Peyer's patch (tissue), 4 donors: Measurements from ENCODE around the gene SLC45A3.

Source experiments
- CTCF ChIP-seq, 6 experiments: fragments of 450-650 bp in 4 of 6; fragments of 200-600 bp in 2 of 6; sonication (generic) in 1 of 6; IDR thresholded peaks; one replicate each; pipeline ENCODE4 v1.5.1; 2017 to 2019; ENCODE audit warnings: antibody characterized with exemption in 6 of 6, mild to moderate bottlenecking in 3 of 6, moderate library complexity in 1 of 6
- POLR2A ChIP-seq, 2 donors: fragments of 450-650 bp; IDR thresholded peaks; one replicate each; pipeline ENCODE4 v1.5.1; 2017; ENCODE audit warnings: antibody characterized with exemption in 2 of 2, mild to moderate bottlenecking in 2 of 2, moderate library complexity in 2 of 2

- TF ChIP-seq CTCF (IDR thresholded peaks at IDR 0.05) (no peak), POLR2A (IDR thresholded peaks at IDR 0.05) (no peak)
Observed at GRCh38 chr1:205637854-205638468, 42.3 kb downstream of the SLC45A3 start.
